ENCODE results near the gene DFFB.
"Not testable (repeated sequence)": the region's sequence is repeated elsewhere in the genome, so short reads cannot be mapped to it uniquely, and the experiment has no call there.

DFFB gene, protein sequence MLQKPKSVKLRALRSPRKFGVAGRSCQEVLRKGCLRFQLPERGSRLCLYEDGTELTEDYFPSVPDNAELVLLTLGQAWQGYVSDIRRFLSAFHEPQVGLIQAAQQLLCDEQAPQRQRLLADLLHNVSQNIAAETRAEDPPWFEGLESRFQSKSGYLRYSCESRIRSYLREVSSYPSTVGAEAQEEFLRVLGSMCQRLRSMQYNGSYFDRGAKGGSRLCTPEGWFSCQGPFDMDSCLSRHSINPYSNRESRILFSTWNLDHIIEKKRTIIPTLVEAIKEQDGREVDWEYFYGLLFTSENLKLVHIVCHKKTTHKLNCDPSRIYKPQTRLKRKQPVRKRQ
- 9.2 reads per million, percentile 30 among the genes with 10 or more reads in this experiment for total RNA-seq

GRCh38 chr1:3856923-3857790 lies at the start of gene DFFB, which contains the start of gene CEP104:
TSS of gene DFFB (plus strand) at chr1:3857476. CDS start at chr1:3857604, 128 bp downstream.
TSS of gene CEP104 (minus strand) at chr1:3857211. CDS start at chr1:3852407, 4,804 bp downstream.
- DNase-seq: peak; percentile 95

DNA sequence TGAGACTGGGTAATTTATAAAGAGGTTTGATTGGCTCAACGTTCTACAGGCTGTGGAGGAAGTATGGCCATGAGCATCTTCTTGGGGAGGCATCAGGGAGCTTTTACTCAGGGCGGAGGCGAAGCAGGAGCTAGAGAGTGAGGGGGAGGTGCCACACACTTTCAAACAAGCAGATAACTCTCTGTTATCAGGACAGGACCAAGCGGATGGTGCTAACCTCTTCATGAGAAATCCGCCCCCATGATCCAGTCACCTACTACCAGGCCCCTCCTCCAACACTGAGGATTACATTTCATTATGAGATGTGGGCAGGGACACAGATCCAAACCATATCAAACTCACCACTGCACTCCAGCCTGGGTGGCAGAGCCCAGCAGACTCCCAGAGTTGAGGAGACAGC lies 49.5 kb upstream of the DFFB start:
- DNase-seq: no peak

DNA sequence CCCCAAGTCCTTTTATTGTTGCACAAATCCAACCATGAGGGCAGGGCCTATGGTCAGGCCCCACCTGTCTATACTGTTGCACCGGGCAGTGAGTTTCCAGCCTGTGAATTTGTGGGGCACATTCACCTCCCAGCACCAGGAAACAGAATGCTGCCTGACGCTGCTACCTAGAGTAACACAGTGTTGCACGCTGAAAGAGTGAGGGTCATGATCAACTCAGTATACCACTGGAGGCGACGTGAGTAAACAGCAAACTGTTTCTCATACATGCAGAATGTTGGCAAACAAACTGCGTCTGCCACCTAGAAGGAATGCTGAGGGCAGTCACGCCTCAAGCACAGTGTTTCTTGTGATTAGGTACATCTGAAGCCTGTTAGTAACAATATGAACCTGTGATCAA lies 47.6 kb upstream of the DFFB start:
- DNase-seq: no peak

- not testable (repeated sequence) for DNase-seq
Observed at GRCh38 chr1:3810149-3810761, 47.0 kb upstream of the DFFB start.

- DNase-seq: no peak
Observed at GRCh38 chr1:3811595-3811911, 45.7 kb upstream of the DFFB start.

DNA sequence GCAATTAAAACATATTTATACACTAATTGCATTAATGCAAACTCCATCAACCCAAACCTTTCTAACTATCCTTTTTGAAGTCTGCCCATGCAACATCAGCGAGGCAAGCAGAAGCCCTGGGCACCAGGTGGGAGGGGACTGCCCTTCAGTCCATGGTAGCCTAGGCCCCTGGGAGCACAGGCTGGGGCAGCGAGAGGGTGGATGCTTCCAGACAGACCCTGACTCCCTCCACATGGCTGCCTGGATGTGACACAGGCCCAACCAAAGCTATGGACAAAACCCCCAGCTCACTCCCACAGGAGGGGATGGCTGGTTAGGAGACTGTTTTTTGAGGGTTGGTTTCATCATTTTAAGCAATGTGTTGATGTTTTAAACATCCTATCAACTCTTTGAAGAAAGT lies 43.2 kb upstream of the DFFB start:
- DNase-seq: no peak

DNA sequence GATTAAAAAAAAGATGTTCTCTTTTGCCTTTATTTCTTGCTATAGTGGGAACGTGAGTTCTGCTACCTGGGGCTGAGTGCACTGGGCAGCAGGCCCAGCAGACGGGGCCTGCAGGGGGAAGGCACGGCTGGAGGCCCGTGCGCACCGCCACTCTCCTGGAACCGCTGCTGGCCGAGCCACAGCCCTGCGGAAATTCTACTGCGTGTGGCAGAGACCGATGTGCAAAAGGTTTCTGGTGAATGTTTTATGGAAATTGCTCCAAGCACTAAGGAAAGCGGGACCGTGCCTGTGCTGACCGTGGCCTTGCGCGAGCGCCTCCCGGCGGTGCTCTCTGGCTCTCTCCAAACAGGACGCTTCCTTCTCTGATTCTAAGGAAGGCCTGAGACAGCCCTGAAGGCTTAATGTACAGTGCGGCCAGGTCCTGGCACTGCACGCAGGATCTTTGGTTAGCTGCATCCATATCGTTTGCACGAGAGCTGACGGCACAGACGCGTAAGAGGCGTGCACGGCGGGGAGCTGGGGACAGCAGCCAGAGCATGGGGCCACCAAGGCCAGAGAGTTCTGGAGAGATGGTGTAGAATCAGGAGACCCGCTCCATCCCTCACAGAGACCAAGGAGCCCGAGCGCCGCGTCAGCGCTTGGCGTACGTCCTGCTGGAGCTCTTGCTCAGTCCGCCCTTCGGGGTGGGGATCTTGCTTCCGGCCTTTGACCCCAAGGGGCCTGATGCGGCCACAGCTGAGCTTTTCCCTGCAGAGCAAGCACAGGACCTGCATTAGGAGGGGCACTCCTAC lies 42.3 kb upstream of the DFFB start:
- no peak for DNase-seq

DNA sequence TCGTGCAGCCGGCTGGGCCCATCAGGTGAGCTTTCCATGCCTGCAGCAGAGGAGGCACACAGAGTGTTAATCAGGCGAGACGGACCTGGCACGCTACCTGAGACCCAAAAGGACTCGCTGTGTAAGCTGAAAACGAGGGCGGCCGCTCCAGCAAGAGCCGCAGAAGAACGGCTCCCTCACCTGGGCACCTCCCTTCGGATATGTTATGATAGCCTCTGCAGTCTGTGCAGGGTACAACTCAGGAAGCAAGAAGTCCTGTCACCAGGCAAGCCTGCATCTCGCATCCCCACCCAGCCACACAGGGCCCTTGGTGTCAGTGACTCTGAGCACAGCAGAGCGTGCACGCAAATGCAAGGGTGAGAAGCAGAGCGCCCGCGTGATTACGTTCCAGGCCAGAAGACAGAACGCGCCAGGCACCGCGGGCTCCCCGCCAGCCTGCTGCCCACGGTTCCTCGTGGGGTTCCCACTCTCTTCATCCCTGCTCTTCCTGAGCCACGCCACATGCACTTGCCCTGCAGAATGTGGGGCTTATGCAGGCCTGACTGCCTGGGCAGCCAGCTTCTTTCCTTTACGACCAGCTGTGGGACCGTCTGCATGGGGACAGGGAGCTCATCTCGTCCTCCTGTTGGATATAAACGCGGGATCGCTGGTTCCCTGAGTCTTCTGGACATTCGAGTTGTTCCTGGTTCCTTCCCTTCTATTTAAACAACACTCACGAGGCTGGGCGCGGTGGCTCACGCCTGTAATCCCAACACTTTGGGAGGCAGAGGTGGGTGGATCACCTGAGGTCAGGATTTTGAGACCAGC lies 40.7 kb upstream of the DFFB start:
- DNase-seq: no peak

DNA sequence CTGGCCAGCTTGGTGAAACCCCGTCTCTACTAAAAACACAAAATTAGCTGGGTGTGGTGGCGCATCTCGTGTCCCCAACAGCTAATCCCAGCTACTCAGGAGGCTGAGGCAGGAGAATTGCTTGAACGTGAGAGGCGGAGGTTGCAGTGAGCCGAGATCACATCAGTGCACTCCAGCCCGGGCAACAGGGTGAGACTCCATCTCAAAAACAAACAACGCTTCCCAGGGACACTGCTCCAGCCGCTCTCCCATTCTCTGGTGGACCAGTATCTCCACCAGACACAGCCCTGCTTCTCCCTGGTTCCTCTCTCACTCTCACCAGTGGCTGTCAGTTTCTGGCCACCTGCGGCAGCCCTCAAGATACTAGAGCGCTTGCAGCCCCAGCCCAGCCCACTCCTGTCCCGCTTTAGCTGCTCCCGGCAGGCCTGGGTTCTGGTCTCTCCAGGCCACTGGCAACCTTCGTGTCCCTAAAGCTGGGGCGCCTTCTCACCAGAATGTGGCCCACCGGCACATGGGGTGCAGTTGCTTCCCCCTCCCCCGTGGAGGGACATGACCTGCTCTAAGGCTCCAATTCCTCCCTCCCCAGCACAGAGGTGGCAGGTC lies 40.0 kb upstream of the DFFB start:
- no peak for DNase-seq

DNA sequence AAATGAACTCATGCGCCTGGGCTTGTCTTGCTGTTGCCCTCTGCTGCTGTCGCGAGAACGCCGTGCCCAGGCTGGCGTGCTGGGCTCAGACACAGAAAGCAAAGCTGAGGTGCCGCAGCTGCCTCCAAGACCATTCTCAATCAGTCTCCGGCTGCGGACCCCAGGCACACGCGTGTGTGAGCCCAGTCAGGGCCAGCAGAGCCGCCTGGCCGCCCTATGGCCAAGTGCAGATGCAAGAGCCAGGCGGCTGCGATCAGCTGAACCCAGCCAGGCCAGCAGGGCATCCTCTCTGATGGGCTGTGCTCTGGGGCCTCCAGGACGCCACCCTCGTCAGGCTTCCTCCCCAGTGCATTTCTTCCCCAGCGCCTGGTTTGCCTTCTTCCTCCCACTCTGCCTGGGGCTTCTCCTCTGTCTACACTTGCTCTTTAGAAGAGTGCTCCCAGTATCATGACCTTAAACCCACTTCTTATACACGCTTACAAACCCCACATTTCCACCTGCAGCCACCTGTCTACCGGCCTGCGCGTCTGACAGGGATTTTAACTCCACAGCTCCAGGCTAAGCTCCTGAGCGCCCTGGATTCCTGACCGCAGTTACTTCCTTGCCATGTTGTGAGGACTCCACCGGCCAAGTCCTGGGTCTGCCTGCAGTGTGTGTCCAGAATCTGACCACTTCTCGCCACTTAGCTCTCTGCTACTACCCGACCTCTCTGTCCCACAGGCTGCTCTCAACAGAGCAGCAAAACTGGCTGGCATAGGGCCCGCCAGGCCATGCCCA lies 39.3 kb upstream of the DFFB start:
- no peak for DNase-seq

DNA sequence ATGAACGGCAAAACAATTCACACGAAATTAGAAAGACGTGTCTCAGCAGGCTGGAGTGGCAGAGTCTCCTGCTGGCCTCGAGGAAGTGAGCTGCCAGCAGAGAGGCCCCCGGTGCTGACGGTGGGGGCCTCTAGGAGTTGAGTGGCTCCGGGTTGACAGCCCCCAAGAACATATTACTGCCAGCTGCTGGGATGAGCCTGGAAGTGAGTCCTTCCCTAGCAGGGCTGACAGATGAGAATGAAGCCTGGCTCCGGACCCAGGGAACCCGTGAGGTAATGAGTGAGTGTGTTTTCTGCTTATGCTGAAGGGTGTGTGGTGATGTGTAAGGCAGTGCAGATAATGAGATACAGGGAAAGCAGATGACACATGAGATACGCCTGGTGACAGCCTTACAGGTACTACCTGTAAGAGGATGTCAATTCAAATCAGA lies 37.5 kb upstream of the DFFB start:
- no peak for DNase-seq

GRCh38 chr1:3820316-3820715 lies 37.0 kb upstream of the DFFB start:
- no peak for DNase-seq

DNA sequence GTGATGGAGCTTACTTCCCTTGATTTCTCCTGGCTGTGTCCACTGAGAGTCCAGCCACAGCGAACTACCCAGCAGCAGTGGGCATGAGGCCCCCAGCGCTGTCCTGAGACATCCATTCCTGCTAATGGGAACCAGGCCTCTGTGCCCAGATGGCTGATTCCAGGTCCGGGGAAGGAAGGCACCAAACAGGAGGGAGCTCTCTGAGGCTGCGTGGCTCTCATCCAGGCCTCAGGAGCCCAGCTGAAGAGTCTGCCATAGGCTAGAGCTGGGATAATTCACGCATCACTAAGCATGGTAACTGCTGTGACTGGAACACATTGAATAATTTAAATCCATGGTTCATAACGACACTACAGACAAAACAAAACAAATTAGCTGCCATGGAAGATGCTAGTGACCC lies 36.3 kb upstream of the DFFB start:
- no peak for DNase-seq

DNA sequence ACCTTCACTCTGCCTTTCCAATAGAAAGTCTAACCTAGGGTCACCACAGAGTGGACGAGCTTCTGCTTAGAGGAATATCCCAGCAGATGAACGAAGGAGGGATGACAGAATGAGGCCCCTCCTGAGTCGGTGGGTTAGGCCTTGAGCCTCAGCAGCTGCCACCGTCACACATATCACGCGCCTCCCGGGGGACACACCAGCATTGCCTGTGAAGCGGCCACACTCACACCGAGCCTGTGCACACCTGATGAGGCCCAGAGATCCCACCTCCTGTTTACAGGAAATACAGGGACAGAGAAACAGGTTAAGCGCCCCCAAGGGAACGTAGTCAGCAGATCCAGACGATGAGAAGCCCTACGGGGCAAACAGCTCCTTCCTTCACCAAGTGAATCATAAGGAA lies 35.8 kb upstream of the DFFB start:
- no peak for DNase-seq

GRCh38 chr1:3821908-3822307 lies 35.4 kb upstream of the DFFB start:
- no peak for DNase-seq

- DNase-seq: no peak
Observed at GRCh38 chr1:3822421-3822820, 34.9 kb upstream of the DFFB start.

DNA sequence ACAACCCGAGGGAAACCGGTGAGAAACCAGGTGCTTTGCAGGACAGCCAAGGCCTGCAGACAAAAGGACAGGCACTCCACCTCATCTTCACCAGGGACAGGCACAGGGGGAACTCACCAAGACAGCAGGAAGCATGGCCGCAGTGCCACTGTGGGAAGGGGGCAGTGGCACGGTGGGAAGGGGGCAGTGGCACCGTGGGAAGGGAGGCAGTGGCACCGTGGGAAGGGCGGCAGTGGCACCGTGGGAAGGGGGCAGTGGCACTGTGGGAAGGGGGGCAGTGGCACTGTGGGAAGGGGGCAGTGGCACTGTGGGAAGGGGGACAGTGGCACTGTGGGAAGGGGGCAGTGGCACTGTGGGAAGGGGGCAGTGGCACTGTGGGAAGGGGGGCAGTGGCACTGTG lies 32.6 kb upstream of the DFFB start:
- no peak for DNase-seq

DNA sequence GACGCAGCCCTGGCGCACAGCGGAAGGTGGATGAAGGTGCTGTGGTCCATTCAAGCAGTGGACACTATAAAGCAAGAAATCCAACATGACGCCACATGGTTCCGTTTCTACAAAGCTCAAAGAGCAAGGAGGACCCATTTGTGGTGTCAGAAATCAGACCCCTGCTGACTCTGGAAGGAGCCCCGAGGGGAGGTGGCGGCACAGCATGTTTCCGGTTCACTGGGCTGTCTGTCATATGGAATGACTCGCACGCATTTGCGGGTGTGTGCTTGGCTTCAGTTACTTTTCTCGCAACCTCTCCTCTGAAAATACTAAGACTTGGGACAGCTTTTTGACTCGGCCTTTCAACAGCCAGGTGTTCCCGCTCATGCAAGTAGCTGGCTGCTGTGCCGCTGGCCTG lies 31.9 kb upstream of the DFFB start:
- no peak for DNase-seq

DNA sequence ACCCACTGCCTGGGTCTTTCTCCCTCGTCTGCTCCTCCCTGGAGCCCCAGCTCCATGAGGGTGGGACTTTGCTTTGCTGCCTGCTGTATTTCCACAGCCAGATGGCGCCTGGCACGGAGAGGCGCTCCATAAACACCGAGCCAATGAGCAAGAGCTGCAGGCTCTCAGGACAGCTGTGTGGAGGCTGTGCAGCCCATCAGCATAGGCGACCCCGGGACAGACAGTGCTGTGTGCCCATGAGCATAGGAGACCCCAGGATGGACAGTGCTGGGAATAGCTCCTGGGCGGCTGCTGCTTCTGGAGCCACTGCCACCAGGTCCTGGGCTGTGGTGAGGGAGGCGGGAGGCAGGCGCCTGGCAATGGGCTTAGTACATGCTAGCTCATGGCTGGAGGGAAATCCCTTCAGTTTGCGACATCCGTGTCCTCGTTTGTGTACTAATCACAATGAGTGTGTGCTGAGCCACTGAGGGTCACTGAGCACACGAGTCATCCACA lies 29.4 kb upstream of the DFFB start:
- no peak for DNase-seq

DNA sequence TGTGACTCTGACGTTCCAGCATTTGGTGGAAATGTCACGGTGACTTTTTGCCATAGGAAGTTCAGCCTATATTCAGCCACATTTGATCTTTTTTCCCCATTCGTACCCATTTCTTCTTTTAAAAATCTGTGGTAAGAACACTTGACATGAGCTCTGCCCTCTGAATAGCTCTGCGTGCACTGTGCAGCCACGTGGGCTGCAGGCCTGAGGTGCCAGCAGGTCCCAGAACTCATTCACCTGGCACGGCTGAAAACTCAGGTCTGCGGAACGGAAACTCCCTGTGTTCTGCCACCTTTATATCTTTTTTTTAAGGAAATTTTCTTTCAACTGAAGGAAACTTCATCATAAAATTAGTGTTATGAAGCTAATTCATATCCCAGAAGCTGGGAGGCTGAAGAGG lies 28.9 kb upstream of the DFFB start:
- DNase-seq: no peak

DNA sequence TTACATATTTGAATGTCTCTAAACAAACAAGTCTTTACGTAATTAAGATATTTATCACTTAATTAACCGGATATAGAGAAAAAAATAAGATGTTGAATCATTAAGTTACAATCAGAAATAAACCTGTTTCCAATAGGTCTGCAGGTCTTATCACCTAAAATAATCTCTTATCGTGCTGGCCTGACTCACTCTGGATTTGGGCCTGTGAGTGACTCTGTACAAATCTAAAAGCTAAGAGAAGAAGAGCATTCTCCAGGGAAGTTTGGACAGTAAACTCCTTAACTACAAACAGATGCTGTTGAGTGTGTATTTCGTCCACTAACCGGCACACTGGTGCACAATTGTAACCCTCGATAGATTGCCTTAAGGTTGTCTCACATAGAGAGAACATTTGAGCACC lies 25.6 kb upstream of the DFFB start:
- no peak for DNase-seq

Data from effector CD4-positive, alpha-beta T cell (primary cell).